ENCODE measurements around the gene ABCA8. TPM values are rescaled to one million over a fixed set of nuclear protein-coding genes. Genes with fewer than 3 reads are reported as not detected.

Gene ABCA8
- total and polyA plus RNA-seq, 10 of the 15 experiments (the other 5 are each of a cell fraction or from before 2014, with no cell fraction given) = 0.05 to 0.15 TPM; not detected in 8

GRCh38 chr17:68853036-68853435 lies 102.2 kb downstream of the ABCA8 start (continued):
- TF ChIP-seq NR2F1 (conservative IDR thresholded peaks at IDR 0.05) (no peak), CBX5 (IDR thresholded peaks at IDR 0.05; ENCODE audit: low read depth) (no peak), HDGF (IDR thresholded peaks at IDR 0.05) (no peak), NFYB (IDR thresholded peaks at IDR 0.05; ENCODE audit: insufficient read depth, low read depth, low read length) (no peak), SREBF2 (IDR thresholded peaks at IDR 0.05; ENCODE audit: low read length) (no peak)

DNA sequence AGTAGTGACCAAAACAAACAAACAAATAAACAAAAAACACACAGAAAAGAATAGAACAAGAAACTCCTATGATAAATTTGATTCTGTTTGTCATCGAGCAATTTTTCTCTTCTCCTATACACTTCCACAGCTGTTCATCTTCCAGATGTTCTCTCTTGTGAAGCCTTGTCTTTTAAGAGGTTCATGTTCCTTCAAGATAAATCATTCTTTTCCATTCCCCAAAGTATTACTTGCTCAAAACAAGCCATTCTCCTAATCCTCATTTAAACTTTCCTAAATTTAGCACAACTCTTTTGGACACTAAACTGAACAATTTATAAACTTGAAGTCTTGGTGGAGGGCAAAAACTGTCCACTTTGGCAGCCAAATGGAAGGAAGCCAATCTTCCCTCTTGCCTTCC lies 103.3 kb downstream of the ABCA8 start:
- ChIA-PET RAD21 (ENCODE audit: unreplicated experiment) (no interaction called here), SMC1A (ENCODE audit: uncharacterized antibody, unreplicated experiment) (no interaction called here), CTCF (no interaction called here), POLR2A (no interaction called here)
- Histone ChIP-seq H3K9ac (ENCODE audit: control insufficient read depth, insufficient read depth, low read length) (no peak overlapping the region), H4K20me1 (ENCODE audit: control insufficient read depth, insufficient read depth) (no peaks in the 10 kb centered on the region), H3K27me3 (replicated peaks in 1 of 2; ENCODE audit: control insufficient read depth in 2 of 2, insufficient read depth in 2 of 2, low read length in 1 of 2) (no peaks in the 10 kb centered on the region), H3K4me1 (ENCODE audit: control insufficient read depth, insufficient read depth, low read length) (no peaks in the 10 kb centered on the region), H3K36me3 (ENCODE audit: control insufficient read depth in 2 of 2, insufficient read depth in 2 of 2, low read length in 1 of 2) (no peaks in the 10 kb centered on the region), H3K9me3 (replicated peaks; ENCODE audit: control insufficient read depth, insufficient read depth, low read length) (no peaks in the 10 kb centered on the region), H3K27ac (ENCODE audit: control insufficient read depth, insufficient read depth) (no peak overlapping the region), H3K4me2 (ENCODE audit: control insufficient read depth, insufficient read depth) (no peak overlapping the region), H2AFZ (ENCODE audit: control insufficient read depth, low read depth, low read length) (no peak overlapping the region), H3K4me3 (no peak overlapping the region), H3K79me2 (ENCODE audit: control insufficient read depth, insufficient read depth, low read length) (no peaks in the 10 kb centered on the region)
- intact Hi-C loops (cut with micrococcal nuclease; ENCODE audit: unreplicated experiment) = no loop called here
- FAIRE-seq (no peak), DNase-seq (ENCODE audit: low read depth, low spot score) (no peak), ATAC-seq (no peak)
- in situ Hi-C loops (cut with MboI) = no loop called here
- WGBS (ENCODE audit: insufficient coverage, insufficient replicate concordance, low lambda C conversion rate, missing lambda C conversion rate) = 50% methylated on average over 1 of the region's 1 CpG
- BruUV-seq (replicated peaks) = no TSS peak
- TF ChIP-seq PML (IDR thresholded peaks at IDR 0.05; ENCODE audit: low read length) = no peak
- TF ChIP-seq CHD4 (IDR thresholded peaks at IDR 0.05) = no peak
- no peak for TF ChIP-seq POLR2A (IDR thresholded peaks at IDR 0.05; ENCODE audit: low read depth, low read length)
- TF ChIP-seq ZBTB40 (IDR thresholded peaks at IDR 0.05; ENCODE audit: borderline replicate concordance) = no peak
- TF ChIP-seq STAT3 (IDR thresholded peaks at IDR 0.05; ENCODE audit: low read depth, low read length) = no peak
- no peak for TF ChIP-seq IRF3 (IDR thresholded peaks at IDR 0.05)
- no peak for TF ChIP-seq ELK1 (IDR thresholded peaks at IDR 0.05; ENCODE audit: low read depth, low read length)

Data from GM12878 (cell line).